ENCODE results near the gene NSG1. TPM values are rescaled to one million over a fixed set of nuclear protein-coding genes. Genes with fewer than 3 reads are reported as not detected.

Gene NSG1
- total and polyA plus RNA-seq, 7 experiments from 2014 or later = 0.53 to 24.5 (median 19.5) TPM

DNA sequence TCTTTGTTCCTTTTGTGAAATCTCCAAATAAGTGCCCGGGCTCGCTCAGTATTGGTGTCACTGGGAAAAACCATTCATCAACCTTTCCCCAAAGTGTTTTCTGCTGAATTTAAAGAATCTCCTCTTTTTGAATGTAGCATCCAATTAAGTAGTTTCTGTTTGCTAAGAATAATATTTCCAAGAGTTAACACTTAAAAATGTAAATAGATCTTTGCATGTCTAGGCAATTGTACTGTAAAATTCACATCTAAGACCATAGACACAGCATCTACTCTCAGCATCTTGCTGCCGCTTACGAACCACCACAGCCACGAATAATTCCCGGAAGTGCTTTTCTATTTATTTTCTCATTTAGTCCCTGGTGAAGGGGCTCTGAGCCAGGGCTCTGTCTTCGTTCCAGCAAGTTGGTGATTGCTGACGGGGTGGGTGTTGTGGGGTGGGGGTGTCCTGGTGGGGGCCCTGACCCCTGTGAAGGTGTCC is 1.4 kb downstream of the NSG1 start:
- POLR2A ChIA-PET = no interaction called here
- Histone ChIP-seq H3K9me3 (ENCODE audit: control insufficient read depth in 2 of 3, low read length in 3 of 3) (no peaks in the 10 kb centered on the region), H3K36me3 (ENCODE audit: control insufficient read depth in 2 of 3, insufficient read depth in 3 of 3, low read length in 3 of 3) (no peaks in the 10 kb centered on the region), H3K4me3 (ENCODE audit: low read length) (no peak overlapping the region), H3K27ac (ENCODE audit: low read depth, low read length) (no peak overlapping the region), H3K27me3 (ENCODE audit: control insufficient read depth in 2 of 2, insufficient read depth in 2 of 2, low read length in 2 of 2) (no peaks in the 10 kb centered on the region), H3K4me1 (ENCODE audit: control insufficient read depth in 2 of 2, insufficient read depth in 2 of 2, low read length in 2 of 2) (peaks cover 0 to 3% of the 10 kb centered on the region in 2 donors)
- peaks cover 0 to 4% (median 0%) of the 10 kb centered on the region in 5 donors for H3K36me3 Mint-ChIP-seq
- peak in 1 of 9 donors; percentile 10 for DNase-seq
- intact Hi-C loops (cut with micrococcal nuclease) = loop anchor here in 1 of 2 donors (5.0 kb wide), 1 partner anchor 1879 kb away; the partner anchor contains the start of gene WFS1
- CTCF ChIA-PET = no interaction called here
- peaks cover 4 to 23% (median 16%) of the 10 kb centered on the region in 7 donors for H3K4me1 Mint-ChIP-seq
- peaks cover 29 to 46% (median 35%) of the 10 kb centered on the region in 5 donors for H3K27me3 Mint-ChIP-seq
- H3K27ac Mint-ChIP-seq = peak overlapping the region in 5 of 9 donors; percentile 8 to 69 (median 65)
- ATAC-seq = no peak
- H3K9me3 Mint-ChIP-seq = peaks cover 0 to 1% (median 0%) of the 10 kb centered on the region in 11 donors
- peak overlapping the region; percentile 57 to 89 (median 79) for H3K4me3 Mint-ChIP-seq

DNA sequence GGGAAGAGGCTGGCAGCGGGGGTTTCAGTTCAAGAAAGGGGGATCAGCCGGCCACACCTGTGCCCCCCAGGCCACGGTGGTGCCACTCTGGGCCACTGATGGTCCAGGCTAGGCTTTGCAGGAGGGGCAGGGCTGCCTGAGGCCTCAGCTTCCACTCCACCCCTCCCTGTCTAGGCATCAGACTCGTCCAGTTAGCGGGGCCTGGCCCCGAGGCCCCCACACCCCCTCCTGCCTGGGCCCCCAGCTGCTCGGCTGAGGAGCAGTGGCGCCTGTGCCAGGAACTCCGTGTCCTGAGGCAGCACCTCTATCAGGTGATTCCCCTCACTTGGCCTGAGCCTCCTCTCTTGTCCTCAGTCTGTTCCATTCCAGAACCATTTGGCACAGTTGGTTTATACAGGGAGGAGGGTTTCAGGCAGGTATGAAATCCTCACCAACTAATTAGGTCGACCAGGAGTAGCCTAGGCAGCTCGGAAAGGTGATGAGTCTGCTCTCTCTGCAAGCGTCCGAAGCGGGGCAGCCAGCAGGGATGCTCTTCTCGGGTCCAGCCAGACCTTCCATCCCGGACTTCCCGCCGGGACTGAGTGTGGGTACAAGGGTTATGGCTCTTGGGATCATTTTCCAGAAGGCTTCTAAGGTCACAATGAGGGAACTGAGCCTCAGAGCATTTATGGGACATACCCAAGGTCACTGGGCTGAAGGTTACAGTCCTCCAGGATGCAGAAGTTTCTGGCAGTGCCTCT is 2.1 kb downstream of the NSG1 start:
- Mint-ChIP-seq H3K4me3 (peak overlapping the region in 6 of 10 donors; percentile 64 to 83 (median 78)), H3K4me1 (peaks cover 4 to 23% (median 16%) of the 10 kb centered on the region in 7 donors), H3K27ac (peak overlapping the region in 1 of 9 donors; percentile 65), H3K36me3 (peaks cover 0 to 4% (median 0%) of the 10 kb centered on the region in 5 donors), H3K9me3 (peaks cover 0 to 1% (median 0%) of the 10 kb centered on the region in 11 donors), H3K27me3 (peaks cover 26 to 41% (median 29%) of the 10 kb centered on the region in 5 donors)
- Histone ChIP-seq H3K27ac (ENCODE audit: low read depth, low read length) (no peak overlapping the region), H3K27me3 (ENCODE audit: control insufficient read depth in 2 of 2, insufficient read depth in 2 of 2, low read length in 2 of 2) (no peaks in the 10 kb centered on the region), H3K36me3 (ENCODE audit: control insufficient read depth in 2 of 3, insufficient read depth in 3 of 3, low read length in 3 of 3) (no peaks in the 10 kb centered on the region), H3K4me1 (ENCODE audit: control insufficient read depth in 2 of 2, insufficient read depth in 2 of 2, low read length in 2 of 2) (peaks cover 0 to 3% of the 10 kb centered on the region in 2 donors), H3K9me3 (ENCODE audit: control insufficient read depth in 2 of 3, low read length in 3 of 3) (no peaks in the 10 kb centered on the region), H3K4me3 (ENCODE audit: low read length) (no peak overlapping the region)
- ATAC-seq = no peak
- DNase-seq = no peak
- CTCF ChIA-PET = no interaction called here
- intact Hi-C loops (cut with micrococcal nuclease) = loop anchor here in 1 of 2 donors (5.0 kb wide), 1 partner anchor 1878 kb away; the partner anchor contains the start of gene WFS1
- POLR2A ChIA-PET = no interaction called here

DNA sequence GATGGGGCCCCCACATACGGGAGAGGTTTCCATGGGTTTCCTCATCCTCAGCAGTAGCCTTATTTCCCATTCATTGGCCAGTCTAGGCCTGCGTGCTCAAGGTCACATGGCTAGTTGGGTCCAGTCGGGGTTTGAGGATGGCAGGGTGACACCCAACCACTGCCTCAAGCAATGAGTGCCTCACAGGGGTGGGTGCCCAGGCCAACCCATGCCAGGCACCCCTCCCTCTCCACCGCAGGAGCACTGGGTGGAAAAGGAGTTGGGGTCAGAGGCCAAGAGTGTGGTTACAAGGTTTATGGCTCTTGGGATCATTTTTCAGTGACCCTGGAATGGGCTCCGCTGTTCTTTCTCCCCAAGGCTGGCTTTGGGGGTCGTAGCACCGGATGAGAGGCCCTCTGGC is 3.1 kb downstream of the NSG1 start:
- Histone ChIP-seq H3K9me3 (ENCODE audit: control insufficient read depth in 2 of 3, low read length in 3 of 3) (no peaks in the 10 kb centered on the region), H3K4me1 (ENCODE audit: control insufficient read depth in 2 of 2, insufficient read depth in 2 of 2, low read length in 2 of 2) (peaks cover 0 to 3% of the 10 kb centered on the region in 2 donors), H3K36me3 (ENCODE audit: control insufficient read depth in 2 of 3, insufficient read depth in 3 of 3, low read length in 3 of 3) (no peaks in the 10 kb centered on the region), H3K27ac (ENCODE audit: low read depth, low read length) (no peak overlapping the region), H3K27me3 (ENCODE audit: control insufficient read depth in 2 of 2, insufficient read depth in 2 of 2, low read length in 2 of 2) (no peaks in the 10 kb centered on the region), H3K4me3 (ENCODE audit: low read length) (no peak overlapping the region)
- POLR2A ChIA-PET = no interaction called here
- intact Hi-C loops (cut with micrococcal nuclease) = no loop called here
- H3K4me1 Mint-ChIP-seq = peaks cover 4 to 14% (median 12%) of the 10 kb centered on the region in 7 donors
- H3K27ac Mint-ChIP-seq = no peak overlapping the region
- peaks cover 15 to 31% (median 19%) of the 10 kb centered on the region in 5 donors for H3K27me3 Mint-ChIP-seq
- no peak overlapping the region for H3K4me3 Mint-ChIP-seq
- ATAC-seq (no peak), DNase-seq (no peak)
- peaks cover 0 to 6% (median 0%) of the 10 kb centered on the region in 5 donors for H3K36me3 Mint-ChIP-seq
- CTCF ChIA-PET = no interaction called here
- H3K9me3 Mint-ChIP-seq = peaks cover 0 to under 1% (median 0%) of the 10 kb centered on the region in 11 donors

DNA sequence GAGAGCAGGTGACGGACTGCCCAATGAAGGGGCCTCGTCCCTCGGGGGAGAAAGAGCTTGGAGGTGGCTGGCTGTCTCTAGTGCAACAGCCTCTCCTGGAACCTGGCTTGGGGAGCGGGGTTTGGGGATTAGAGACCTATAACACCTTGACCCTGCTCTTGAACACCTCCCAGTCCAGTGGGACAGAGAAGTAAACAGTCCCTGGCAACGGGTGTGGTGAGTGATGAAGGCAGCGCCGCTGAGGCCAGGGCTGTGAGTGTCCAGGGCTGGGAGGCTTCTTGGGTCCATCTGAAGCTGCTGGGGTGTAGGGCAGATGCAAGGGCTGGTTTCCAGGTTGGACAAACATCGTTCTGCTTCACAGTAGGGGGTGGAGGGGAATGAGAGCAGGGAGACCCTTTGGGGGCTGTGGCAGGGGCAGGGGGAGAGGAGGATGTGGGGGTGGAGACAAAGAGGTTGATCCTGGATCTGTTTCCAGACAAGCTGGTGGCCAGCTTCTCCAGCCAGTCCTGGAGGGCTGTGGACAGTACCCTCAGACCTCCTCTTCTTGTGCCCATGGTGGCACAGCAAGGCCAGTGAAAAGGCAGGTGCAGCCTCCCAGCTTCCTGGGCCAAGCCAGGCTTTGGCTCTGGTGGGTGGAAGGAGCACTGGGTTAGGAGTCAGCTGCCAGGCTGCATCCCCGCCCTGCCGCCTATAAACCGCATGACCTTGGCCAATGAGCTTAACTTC is 3.8 kb downstream of the NSG1 start:
- Histone ChIP-seq H3K27ac (ENCODE audit: low read depth, low read length) (no peak overlapping the region), H3K27me3 (ENCODE audit: control insufficient read depth in 2 of 2, insufficient read depth in 2 of 2, low read length in 2 of 2) (no peaks in the 10 kb centered on the region), H3K4me1 (ENCODE audit: control insufficient read depth in 2 of 2, insufficient read depth in 2 of 2, low read length in 2 of 2) (peaks cover 0 to 3% of the 10 kb centered on the region in 2 donors), H3K4me3 (ENCODE audit: low read length) (no peak overlapping the region), H3K36me3 (ENCODE audit: control insufficient read depth in 2 of 3, insufficient read depth in 3 of 3, low read length in 3 of 3) (no peaks in the 10 kb centered on the region), H3K9me3 (ENCODE audit: control insufficient read depth in 2 of 3, low read length in 3 of 3) (no peaks in the 10 kb centered on the region)
- peaks cover 4 to 14% (median 12%) of the 10 kb centered on the region in 7 donors for H3K4me1 Mint-ChIP-seq
- CTCF ChIA-PET = no interaction called here
- ATAC-seq (no peak), DNase-seq (no peak)
- no peak overlapping the region for H3K27ac Mint-ChIP-seq
- intact Hi-C loops (cut with micrococcal nuclease) = no loop called here
- H3K9me3 Mint-ChIP-seq = no peaks in the 10 kb centered on the region
- no peak overlapping the region for H3K4me3 Mint-ChIP-seq
- peaks cover 16 to 30% (median 18%) of the 10 kb centered on the region in 5 donors for H3K27me3 Mint-ChIP-seq
- POLR2A ChIA-PET = no interaction called here
- peaks cover 0 to 6% (median 0%) of the 10 kb centered on the region in 5 donors for H3K36me3 Mint-ChIP-seq

DNA sequence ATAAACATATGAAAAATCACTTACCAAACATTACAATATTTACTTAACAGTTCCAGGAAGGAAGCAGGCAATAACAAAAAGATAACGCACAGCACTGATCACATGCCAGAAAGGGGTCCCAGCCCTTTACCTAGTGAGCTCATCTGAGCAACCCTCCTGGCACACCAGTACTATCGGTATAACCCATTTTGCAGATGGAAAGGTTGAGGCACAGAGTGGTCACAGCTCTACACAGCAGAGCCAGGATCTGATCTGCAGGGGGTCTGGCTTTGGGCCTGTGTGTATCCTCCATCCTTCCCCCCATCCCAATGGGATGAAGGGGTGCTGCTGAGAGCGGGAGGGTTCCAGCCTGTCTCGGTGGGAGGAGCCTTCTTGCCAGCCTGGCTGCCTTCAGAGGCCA is 5.0 kb downstream of the NSG1 start:
- peaks cover 4 to 16% (median 7%) of the 10 kb centered on the region in 7 donors for H3K4me1 Mint-ChIP-seq
- no peak overlapping the region for H3K4me3 Mint-ChIP-seq

DNA sequence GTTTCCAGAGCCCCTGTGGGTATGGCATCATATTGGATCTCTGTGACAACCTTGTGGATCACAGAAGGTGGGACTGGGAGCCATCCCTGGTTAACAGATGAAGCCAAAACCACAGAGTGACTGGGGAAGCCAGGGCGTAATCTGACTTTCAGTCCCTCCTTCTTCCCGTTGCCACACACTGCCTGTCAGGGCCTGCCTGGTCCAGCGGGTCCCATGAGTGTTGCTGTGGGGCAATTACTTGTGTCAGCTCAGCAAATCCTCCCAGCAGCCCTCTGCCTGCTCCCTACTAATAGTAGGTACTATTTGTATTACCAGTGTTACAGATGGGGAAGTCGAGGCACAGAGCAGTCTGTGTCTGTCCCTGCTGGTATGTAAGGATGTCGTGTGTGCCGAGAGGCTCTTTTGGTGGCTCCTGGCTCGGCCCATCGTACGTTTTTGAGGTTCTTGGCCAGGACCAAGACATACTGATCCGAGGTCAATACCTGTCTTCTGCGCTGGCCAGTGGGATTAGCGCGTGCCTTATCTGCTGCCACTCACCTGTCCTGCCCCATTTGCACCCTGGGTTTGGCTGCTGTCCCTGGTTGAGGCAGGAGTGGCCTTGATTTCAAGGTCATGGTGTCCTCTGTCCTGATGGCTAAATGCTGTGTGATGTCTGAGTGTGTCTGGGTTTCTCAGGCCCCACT is 5.7 kb downstream of the NSG1 start:
- Histone ChIP-seq H3K9me3 (ENCODE audit: control insufficient read depth in 2 of 3, low read length in 3 of 3) (no peaks in the 10 kb centered on the region), H3K36me3 (ENCODE audit: control insufficient read depth in 2 of 3, insufficient read depth in 3 of 3, low read length in 3 of 3) (no peaks in the 10 kb centered on the region), H3K27ac (ENCODE audit: low read depth, low read length) (no peak overlapping the region), H3K4me1 (ENCODE audit: control insufficient read depth in 2 of 2, insufficient read depth in 2 of 2, low read length in 2 of 2) (peaks cover 0 to 3% of the 10 kb centered on the region in 2 donors), H3K27me3 (ENCODE audit: control insufficient read depth in 2 of 2, insufficient read depth in 2 of 2, low read length in 2 of 2) (no peaks in the 10 kb centered on the region), H3K4me3 (ENCODE audit: low read length) (no peak overlapping the region)
- H3K27ac Mint-ChIP-seq = peak overlapping the region in 1 of 9 donors; percentile 16
- ChIA-PET CTCF (no interaction called here), POLR2A (no interaction called here)
- peaks cover 0 to 11% (median 0%) of the 10 kb centered on the region in 5 donors for H3K36me3 Mint-ChIP-seq
- no peak for DNase-seq
- intact Hi-C loops (cut with micrococcal nuclease) = no loop called here
- peaks cover 4 to 16% (median 7%) of the 10 kb centered on the region in 7 donors for H3K4me1 Mint-ChIP-seq
- peaks cover 11 to 30% (median 19%) of the 10 kb centered on the region in 5 donors for H3K27me3 Mint-ChIP-seq
- H3K4me3 Mint-ChIP-seq = no peak overlapping the region
- ATAC-seq = no peak
- peaks cover 0 to 1% (median 0%) of the 10 kb centered on the region in 11 donors for H3K9me3 Mint-ChIP-seq

More for the DNA sequence above, 5.0 kb downstream of the NSG1 start:
- DNase-seq = no peak
- no peak for ATAC-seq
- H3K4me1 ChIP-seq (ENCODE audit: control insufficient read depth in 2 of 2, insufficient read depth in 2 of 2, low read length in 2 of 2) = peaks cover 0 to 3% of the 10 kb centered on the region in 2 donors
- CTCF ChIA-PET = no interaction called here
- H3K27ac ChIP-seq (ENCODE audit: low read depth, low read length) = no peak overlapping the region
- peaks cover 0 to 1% (median 0%) of the 10 kb centered on the region in 11 donors for H3K9me3 Mint-ChIP-seq
- H3K36me3 ChIP-seq (ENCODE audit: control insufficient read depth in 2 of 3, insufficient read depth in 3 of 3, low read length in 3 of 3) = no peaks in the 10 kb centered on the region
- no peaks in the 10 kb centered on the region for H3K9me3 ChIP-seq (ENCODE audit: control insufficient read depth in 2 of 3, low read length in 3 of 3)
- intact Hi-C loops (cut with micrococcal nuclease) = no loop called here
- POLR2A ChIA-PET = no interaction called here
- H3K36me3 Mint-ChIP-seq = peaks cover 0 to 10% (median 0%) of the 10 kb centered on the region in 5 donors
- no peak overlapping the region for H3K27ac Mint-ChIP-seq
- peaks cover 11 to 30% (median 19%) of the 10 kb centered on the region in 5 donors for H3K27me3 Mint-ChIP-seq
- H3K27me3 ChIP-seq (ENCODE audit: control insufficient read depth in 2 of 2, insufficient read depth in 2 of 2, low read length in 2 of 2) = no peaks in the 10 kb centered on the region
- no peak overlapping the region for H3K4me3 ChIP-seq (ENCODE audit: low read length)
